HL-60 (cell line): ENCODE measurements around the gene RUBCN.

Source experiments
- DNase-seq, 2 experiments: peaks; one replicate each; pipeline ENCODE4 v3.0.0-alpha.2; 2010 to 2020; ENCODE audit warnings: low read depth in 1 of 2, low spot score in 1 of 2
- H3K27ac ChIP-seq: fragments of 250-450 bp; sonication (Bioruptor Pico); replicated peaks from 2 replicates; pipeline ENCODE4 v1.5.1; 2020; ENCODE audit warnings: mild to moderate bottlenecking, moderate library complexity
- H3K27me3 ChIP-seq: fragments of 250-450 bp; sonication (Bioruptor Pico); 2 replicates; pipeline ENCODE4 v1.5.1; 2021; ENCODE audit warnings: mild to moderate bottlenecking, moderate library complexity; ENCODE audit not compliant: insufficient read depth, poor library complexity, severe bottlenecking
- H3K4me3 ChIP-seq: replicated peaks from 2 replicates; pipeline ENCODE4 v1.5.1; 2011; ENCODE audit warnings: mild to moderate bottlenecking, control low read depth, low read length; ENCODE audit not compliant: insufficient read depth
- CTCF ChIP-seq: IDR thresholded peaks from one replicate; pipeline ENCODE4 v1.5.1; 2011; ENCODE audit warnings: low read length, control low read depth, inconsistent platforms; ENCODE audit not compliant: insufficient read depth
- GABPA ChIP-seq: IDR thresholded peaks from 2 replicates; pipeline ENCODE4 v1.6.1; 2012; ENCODE audit warnings: low read depth
- POLR2AphosphoS5 ChIP-seq: IDR thresholded peaks from 2 replicates; pipeline ENCODE4 v1.6.1; 2012; ENCODE audit warnings: low read depth
- REST ChIP-seq: IDR thresholded peaks from 2 replicates; pipeline ENCODE4 v1.6.1; 2012; ENCODE audit warnings: low read depth; ENCODE audit not compliant: insufficient replicate concordance
- SPI1 ChIP-seq: IDR thresholded peaks from 2 replicates; pipeline ENCODE4 v1.6.1; 2012; ENCODE audit warnings: low read depth, mild to moderate bottlenecking, borderline replicate concordance

Gene RUBCN

GRCh38 chr3:197737749-197738462, 1.2 kb upstream of the RUBCN start:
- DNase-seq, result no peak
- Histone ChIP-seq H3K27ac (peak overlapping the region; percentile 59; the same call in 1 of the 2 replicates), H3K27me3 (no peaks in the 10 kb centered on the region), H3K4me3 (peak overlapping the region; percentile 77)
- no peak for TF ChIP-seq REST
- no peak for TF ChIP-seq CTCF
- TF ChIP-seq POLR2AphosphoS5, result no peak
- TF ChIP-seq GABPA, result no peak
- TF ChIP-seq SPI1, result no peak

DNA sequence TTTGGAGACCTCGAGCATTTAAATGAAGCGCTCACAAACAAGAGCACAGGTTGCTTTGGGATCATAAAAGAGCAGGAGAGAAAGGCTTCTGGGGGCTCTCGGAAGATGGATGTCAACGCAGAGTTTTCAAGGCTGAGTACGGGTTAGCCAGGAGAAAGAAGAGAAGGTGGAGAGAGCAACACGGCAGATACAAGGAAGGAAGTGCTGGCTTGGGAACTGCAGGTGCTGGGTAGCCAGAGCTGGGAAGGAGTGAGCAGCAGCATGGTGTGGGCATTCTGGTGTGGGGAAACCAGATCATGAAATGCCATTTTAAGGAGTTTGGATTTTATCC, 580 bp upstream of the RUBCN start:
- peak; percentile 62; the same call in 1 of the 2 replicates for TF ChIP-seq SPI1
- TF ChIP-seq REST, result peak; percentile 13
- TF ChIP-seq CTCF, result no peak
- no peak for TF ChIP-seq GABPA
- TF ChIP-seq POLR2AphosphoS5, result peak; percentile 34; the same call in 1 of the 2 replicates
- peak overlapping the region; percentile 59 for H3K27ac ChIP-seq
- no peaks in the 10 kb centered on the region for H3K27me3 ChIP-seq
- DNase-seq, result no peak
- H3K4me3 ChIP-seq, result peak overlapping the region; percentile 77

DNA sequence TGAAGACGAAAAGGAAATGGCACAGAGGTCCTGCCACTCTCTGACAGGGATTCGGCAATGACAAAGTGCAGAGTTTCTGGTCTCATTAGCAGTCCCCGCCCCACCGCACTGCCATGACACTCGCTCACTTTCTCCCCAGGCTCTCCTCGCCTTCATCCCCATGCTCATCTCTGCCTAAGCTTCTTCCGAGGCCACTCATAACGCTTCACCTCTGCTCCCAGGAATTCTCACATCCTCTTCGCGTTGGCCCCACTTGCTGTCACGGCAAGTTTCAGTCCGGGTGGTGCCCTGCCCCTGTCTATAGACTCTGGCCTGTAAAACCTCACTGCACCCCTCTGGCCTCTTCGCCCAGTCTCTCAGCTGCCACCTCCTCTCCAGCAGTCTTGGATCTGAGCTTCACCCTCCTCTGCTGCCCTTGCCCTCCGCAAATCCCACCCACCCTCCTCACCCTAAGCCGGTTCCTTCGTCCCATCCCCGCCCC, 654 bp downstream of the RUBCN start:
- Histone ChIP-seq H3K27ac (peak overlapping the region; percentile 60), H3K4me3 (peak overlapping the region; percentile 77), H3K27me3 (no peaks in the 10 kb centered on the region)
- peak in 1 of 2 experiments; percentile 18 for DNase-seq
- TF ChIP-seq REST (no peak), POLR2AphosphoS5 (no peak), SPI1 (no peak), CTCF (no peak), GABPA (no peak)
